GM23338 (cell line): Measurements from ENCODE around the gene ZFYVE27.

Experiments used
- CTCF ChIP-seq, 2 experiments: fragments of 200-600 bp in 1 of 2; sonication (generic) in 1 of 2; conservative IDR thresholded peaks; 2 replicates each; pipeline versions ENCODE4 v1.5.1 to v1.6.1; 2016 to 2017; ENCODE audit warnings: antibody characterized with exemption in 2 of 2, low read depth in 2 of 2, mild to moderate bottlenecking in 2 of 2, moderate library complexity in 1 of 2
- EZH2phosphoT487 ChIP-seq: fragments of 200-600 bp; sonication (generic); IDR thresholded peaks from one replicate; pipeline ENCODE4 v1.8.1; 2018; ENCODE audit warnings: antibody characterized with exemption; ENCODE audit not compliant: unreplicated experiment
- POLR2AphosphoS5 ChIP-seq: IDR thresholded peaks from 2 replicates; pipeline ENCODE4 v1.6.1; 2016; ENCODE audit warnings: antibody characterized with exemption, low read depth
- REST ChIP-seq: IDR thresholded peaks from one replicate; pipeline ENCODE4 v1.6.1; 2018; ENCODE audit warnings: antibody characterized with exemption; ENCODE audit not compliant: unreplicated experiment

GRCh38 chr10:97771055-97771891 lies 34.3 kb downstream of the ZFYVE27 start:
- peak in 1 of 2 experiments; percentile 24; a peak in 1 of 4 replicates for TF ChIP-seq CTCF (conservative IDR thresholded peaks at IDR 0.05; ENCODE audit: low read depth in 2 of 2)
- no peak for TF ChIP-seq REST
- 0 out of 2 replicates have a peak, but pooled peaks have one; percentile 7 for TF ChIP-seq POLR2AphosphoS5
- no peak for TF ChIP-seq EZH2phosphoT487
